LNCaP clone FGC (cell line): ENCODE measurements around the gene PDE4D.
"Not testable (repeated sequence)": the region's sequence is repeated elsewhere in the genome, so short reads cannot be mapped to it uniquely, and the experiment has no call there.

ENCODE experiments used
- DNase-seq: peaks from one replicate; pipeline ENCODE4 v3.0.0-alpha.2; 2011; ENCODE audit warnings: low read depth
- H3K4me3 ChIP-seq: 2 replicates; pipeline ENCODE4 v1.5.1; 2011; ENCODE audit warnings: mild to moderate bottlenecking, low read depth, low read length, control low read depth
- CTCF ChIP-seq: IDR thresholded peaks from 2 replicates; pipeline ENCODE4 v1.5.1; 2012; ENCODE audit warnings: mild to moderate bottlenecking; ENCODE audit not compliant: control insufficient read depth, insufficient read depth; ENCODE audit errors: extremely low read depth

PDE4D gene

GRCh38 chr5:59407967-59408366 is 485.6 kb downstream of the PDE4D start:
- no peak for DNase-seq
- no peak overlapping the region for H3K4me3 ChIP-seq
- no peak for TF ChIP-seq CTCF

- DNase-seq: no peak
- no peak overlapping the region for H3K4me3 ChIP-seq
- TF ChIP-seq CTCF: no peak
Observed at GRCh38 chr5:59401637-59402036, 491.9 kb downstream of the PDE4D start.

- H3K4me3 ChIP-seq, DNase-seq: not testable (repeated sequence)
Observed at GRCh38 chr5:59394956-59395355, 498.6 kb downstream of the PDE4D start.

GRCh38 chr5:59393585-59394420 is 499.7 kb downstream of the PDE4D start:
- no peak for DNase-seq
- no peak for TF ChIP-seq CTCF
- no peak overlapping the region for H3K4me3 ChIP-seq

GRCh38 chr5:59391576-59391975 is 501.9 kb downstream of the PDE4D start:
- no peak for TF ChIP-seq CTCF
- no peak for DNase-seq
- H3K4me3 ChIP-seq: no peak overlapping the region

- DNase-seq: no peak
- TF ChIP-seq CTCF: no peak
- H3K4me3 ChIP-seq: no peak overlapping the region
Observed at GRCh38 chr5:59390989-59391388, 502.5 kb downstream of the PDE4D start.

GRCh38 chr5:59390074-59390659 is 503.4 kb downstream of the PDE4D start:
- DNase-seq: no peak
- no peak overlapping the region for H3K4me3 ChIP-seq
- peak; percentile 43 for TF ChIP-seq CTCF
